ENCODE measurements around the gene MASP1.

DNA sequence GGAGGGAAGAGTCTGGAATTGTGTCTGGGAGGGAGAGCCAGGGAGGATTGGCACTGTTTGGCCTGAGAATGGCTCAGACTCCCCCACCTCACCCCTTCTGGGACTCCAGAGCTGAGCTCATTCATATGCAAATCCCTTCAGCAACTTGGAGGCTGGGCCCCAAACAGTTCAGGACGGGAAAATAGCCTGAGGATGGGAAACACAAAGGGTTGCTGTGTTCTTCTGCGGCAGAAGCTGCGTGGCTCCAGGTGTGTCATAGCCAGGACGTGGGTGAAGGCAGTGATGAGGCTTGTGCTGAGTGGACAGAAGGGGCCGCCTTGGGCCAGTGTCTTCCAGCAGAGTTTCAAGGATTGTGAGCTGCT is 16.6 kb downstream of the MASP1 start:
- TF ChIP-seq, protein P1, sequence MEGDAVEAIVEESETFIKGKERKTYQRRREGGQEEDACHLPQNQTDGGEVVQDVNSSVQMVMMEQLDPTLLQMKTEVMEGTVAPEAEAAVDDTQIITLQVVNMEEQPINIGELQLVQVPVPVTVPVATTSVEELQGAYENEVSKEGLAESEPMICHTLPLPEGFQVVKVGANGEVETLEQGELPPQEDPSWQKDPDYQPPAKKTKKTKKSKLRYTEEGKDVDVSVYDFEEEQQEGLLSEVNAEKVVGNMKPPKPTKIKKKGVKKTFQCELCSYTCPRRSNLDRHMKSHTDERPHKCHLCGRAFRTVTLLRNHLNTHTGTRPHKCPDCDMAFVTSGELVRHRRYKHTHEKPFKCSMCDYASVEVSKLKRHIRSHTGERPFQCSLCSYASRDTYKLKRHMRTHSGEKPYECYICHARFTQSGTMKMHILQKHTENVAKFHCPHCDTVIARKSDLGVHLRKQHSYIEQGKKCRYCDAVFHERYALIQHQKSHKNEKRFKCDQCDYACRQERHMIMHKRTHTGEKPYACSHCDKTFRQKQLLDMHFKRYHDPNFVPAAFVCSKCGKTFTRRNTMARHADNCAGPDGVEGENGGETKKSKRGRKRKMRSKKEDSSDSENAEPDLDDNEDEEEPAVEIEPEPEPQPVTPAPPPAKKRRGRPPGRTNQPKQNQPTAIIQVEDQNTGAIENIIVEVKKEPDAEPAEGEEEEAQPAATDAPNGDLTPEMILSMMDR (IDR thresholded peaks at IDR 0.05; ENCODE audit: poor library complexity, severe bottlenecking), result no peak
- TF ChIP-seq POLR2AphosphoS5 (IDR thresholded peaks at IDR 0.05), result no peak
- no peak for TF ChIP-seq TAF1 (IDR thresholded peaks at IDR 0.05; ENCODE audit: low read depth)
- no peak for TF ChIP-seq EP300 (conservative IDR thresholded peaks at IDR 0.05; ENCODE audit: poor library complexity, severe bottlenecking)
- no peak for TF ChIP-seq SMC3 (conservative IDR thresholded peaks at IDR 0.05; ENCODE audit: poor library complexity)
- no peak for TF ChIP-seq EZH2 (IDR thresholded peaks at IDR 0.05; ENCODE audit: borderline replicate concordance, insufficient read depth, low read length, poor library complexity, severe bottlenecking)
- no peak for TF ChIP-seq RAD21 (conservative IDR thresholded peaks at IDR 0.05)

All from neural cell (in vitro differentiated cells).